Measurements from ENCODE around the gene FAM171A1.
"Not testable (repeated sequence)": the region's sequence is repeated elsewhere in the genome, so short reads cannot be mapped to it uniquely, and the experiment has no call there.

Gene FAM171A1

DNA sequence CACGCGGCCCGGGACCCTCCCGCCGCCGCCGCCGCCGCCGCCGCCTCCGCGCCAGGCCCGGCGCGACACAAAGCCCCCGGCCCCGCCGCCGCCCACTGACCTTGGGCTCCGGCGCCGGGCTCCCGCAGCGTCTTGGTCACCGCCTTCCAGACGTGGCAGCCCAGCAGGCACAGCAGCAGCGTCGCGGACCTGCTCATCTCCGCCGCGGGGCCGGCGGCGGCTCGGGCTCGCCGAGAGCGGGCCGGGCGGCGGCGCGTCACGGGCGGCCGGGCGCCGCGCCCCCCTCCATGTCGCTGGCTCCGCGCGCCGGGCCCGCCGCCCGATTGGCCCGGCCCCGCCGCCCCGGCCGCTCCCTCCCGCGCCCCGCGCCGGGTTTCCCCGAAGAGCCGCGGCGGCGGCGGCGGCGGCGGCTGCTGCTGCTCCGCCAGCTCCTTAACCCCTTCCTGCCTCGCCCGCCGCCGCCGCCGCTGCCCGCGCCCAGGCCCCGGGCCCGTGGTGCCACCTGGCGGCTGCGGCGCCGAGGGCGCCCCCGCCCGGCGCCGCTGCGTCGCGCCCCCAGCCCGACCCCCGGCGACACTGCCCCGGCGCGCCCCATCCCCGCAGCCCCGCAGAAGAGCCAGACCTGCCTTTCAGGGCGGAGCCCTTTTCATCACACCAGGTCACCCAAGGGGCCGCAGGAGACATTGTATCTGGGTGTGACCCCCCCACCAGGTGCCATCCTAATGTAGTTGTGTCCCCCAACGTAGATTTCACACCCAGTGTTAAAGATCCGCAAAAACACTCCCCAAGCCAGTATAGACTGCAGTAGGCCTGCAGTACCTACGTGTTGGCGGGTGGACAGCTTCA is at the start of gene FAM171A1:
FAM171A1 (minus strand) TSS at position 434 of the 846 bp plus-strand sequence; CDS start at position 197, 237 bp downstream.
- no peak for DNase-seq

DNA sequence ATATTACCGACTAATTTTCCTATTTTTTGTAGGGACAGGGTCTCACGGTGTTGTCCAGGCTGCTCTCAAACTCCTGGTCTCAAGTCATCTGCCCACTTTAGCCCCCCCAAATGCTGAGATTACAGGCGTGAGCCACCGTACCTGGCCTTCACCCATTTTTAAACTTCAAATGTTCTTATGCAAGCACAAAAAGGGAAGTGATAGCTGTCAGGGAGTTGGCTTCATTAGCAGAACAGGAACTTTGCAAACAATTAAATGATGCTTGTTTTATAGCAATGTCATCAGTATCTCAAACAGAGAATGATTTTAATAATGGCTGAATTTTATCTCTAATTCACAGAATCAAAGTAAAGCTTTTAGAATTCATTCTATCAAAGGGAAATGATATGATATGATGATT is 49.8 kb upstream of the FAM171A1 start:
- DNase-seq: no peak

DNA sequence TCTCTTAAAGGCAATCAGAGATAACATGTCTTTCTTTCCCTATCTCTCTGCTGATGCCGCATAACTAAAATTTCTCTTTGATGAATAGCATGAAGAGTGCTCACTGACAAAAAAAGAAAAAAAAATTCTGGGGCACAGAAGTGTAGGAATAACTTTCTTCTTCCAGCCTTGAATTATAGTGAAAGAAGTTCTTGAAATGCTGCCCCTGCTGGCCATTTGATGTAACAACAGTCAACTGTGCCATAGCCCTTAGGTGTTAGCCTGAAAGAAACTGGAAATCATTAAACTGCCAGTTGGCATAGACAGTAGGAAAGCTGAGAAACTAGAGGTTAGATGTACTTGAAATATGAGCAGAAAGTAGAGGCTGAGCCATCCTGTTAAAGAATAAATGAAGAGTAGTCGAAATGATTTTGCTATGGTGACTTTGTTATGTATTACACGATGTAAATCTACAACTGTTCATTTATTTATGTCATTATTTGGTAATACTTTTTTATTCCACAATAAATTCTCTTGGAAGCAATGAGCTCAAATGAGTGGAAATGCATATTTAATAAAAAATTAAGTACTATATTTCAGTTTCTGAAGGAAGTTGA is 48.3 kb upstream of the FAM171A1 start:
- DNase-seq: no peak

DNA sequence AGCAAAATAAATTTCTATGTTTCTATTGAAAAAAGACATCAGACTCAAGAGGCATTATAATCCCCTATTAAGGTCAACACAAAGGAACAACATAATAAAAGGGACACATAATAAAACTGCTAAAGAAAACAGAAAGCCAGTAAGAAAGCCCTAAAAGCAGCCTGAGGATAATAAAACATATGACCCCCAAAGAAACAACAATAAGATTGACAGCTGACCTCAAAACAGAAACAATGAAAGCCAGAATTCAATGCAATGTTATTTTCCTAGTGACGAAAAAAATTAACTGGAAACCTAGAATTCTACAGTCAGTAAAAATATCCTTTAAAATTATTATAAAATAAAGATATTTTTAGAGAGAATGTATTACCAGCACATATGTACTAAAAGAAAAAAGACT is 44.9 kb upstream of the FAM171A1 start:
- no peak for DNase-seq

DNA sequence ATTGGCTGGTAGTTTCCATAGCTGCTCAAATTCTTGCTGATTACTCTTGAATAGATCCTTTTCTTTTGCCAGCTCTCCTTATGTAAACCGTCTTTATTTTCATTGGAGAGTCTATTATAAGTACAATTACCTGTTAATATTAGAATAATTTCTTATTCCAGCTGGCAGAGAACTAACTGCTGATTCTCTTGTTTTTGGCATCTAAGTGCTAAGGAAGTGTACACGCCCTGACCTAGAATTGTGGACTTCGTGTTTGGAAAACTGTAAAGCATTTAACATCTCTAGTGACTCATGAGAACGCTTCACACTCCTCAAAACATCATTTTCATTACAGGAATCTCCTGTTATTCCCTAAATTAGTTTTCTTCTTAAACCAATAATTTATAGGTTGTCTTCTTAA is 39.9 kb upstream of the FAM171A1 start:
- DNase-seq: no peak

DNA sequence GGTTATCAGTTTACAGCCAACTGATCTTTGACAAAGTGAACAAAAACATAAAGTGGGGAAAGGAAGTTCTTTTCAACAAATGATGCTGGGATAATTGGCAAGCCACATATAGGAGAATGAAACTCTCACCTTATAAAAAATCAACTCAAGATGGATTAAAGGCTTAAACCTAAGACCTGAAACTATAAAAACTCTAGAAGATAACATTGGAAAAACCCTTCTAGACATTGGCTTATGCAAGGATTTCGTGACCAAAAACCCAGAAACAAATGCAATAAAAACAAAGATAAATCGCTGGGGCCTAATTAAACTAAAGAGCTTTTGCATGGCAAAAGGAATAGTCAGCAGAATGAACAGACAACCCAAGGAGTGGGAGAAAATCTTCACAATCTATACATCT is 38.3 kb upstream of the FAM171A1 start:
- DNase-seq: not testable (repeated sequence)

DNA sequence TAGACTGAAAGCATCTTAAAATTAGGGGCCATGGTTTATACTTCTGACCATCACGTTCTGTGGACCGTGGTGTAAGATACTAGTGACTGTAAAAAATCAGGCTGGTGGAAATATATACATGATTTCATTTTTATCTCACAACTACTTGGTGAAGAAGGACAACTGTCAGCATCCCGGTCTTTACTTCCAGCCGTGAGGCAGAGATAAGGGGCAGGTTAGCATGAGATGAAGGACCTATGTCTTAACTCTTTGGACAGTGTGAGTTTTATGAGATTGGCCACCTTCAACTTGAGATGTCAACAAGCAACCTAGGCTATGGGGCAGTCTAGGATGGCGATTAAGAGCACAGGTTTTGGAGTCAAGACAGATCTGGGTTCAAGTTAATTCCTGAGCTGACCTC is 37.5 kb upstream of the FAM171A1 start:
- no peak for DNase-seq

DNA sequence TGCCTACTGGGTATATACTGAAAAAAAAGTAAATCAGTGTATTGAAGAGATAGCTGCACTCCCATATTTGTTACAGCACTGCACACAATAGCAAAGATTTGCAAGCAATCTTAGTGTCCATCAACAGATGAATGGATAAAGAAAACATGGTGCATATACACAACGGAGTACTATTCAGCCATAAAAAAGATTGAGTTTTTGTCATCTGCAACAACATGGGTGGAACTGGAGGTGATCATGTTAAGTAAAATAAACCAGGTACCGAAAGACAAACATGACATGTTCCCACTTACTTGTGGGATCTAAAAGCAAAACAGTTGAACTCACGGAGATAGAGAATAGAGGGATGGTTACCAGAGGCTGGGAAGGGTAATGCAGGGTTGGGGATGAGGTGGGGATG is 34.2 kb upstream of the FAM171A1 start:
- no peak for DNase-seq

DNA sequence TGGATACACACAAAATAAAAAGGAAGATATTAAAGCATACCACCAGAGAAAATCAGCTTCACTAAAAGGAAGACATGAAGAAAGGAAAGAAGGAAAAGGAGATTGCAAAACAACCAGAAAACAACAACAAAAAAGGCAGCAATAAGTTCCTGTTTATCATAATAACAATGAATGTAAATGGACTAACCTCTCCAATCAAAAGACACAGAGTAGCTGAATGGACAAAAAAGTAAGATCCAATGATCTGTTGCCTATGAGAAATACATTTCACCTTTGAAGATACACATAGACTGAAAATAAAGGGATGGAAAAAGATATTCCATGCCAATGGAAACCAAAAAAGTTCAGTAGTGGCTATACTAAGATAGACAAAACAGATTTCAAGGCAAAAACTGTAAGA is 30.3 kb upstream of the FAM171A1 start:
- DNase-seq: no peak

DNA sequence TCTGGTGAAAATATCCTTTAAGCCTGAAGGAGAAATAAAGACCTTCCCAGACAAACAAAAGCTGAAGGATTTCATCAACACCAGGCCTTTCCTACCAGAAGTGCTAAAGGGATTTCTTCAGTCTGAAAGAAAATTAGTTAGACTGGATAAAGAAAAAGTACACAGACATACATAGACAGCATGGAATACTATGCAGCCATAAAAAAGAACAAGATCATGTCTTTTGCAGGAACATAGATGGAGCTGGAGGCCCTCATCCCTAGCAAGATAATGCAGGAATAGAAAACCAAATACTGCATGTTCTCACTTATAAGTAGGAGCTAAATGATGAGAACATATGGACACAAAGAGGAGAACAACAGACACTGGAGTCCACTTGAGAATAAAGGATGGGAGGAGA is 29.4 kb upstream of the FAM171A1 start:
- not testable (repeated sequence) for DNase-seq

DNA sequence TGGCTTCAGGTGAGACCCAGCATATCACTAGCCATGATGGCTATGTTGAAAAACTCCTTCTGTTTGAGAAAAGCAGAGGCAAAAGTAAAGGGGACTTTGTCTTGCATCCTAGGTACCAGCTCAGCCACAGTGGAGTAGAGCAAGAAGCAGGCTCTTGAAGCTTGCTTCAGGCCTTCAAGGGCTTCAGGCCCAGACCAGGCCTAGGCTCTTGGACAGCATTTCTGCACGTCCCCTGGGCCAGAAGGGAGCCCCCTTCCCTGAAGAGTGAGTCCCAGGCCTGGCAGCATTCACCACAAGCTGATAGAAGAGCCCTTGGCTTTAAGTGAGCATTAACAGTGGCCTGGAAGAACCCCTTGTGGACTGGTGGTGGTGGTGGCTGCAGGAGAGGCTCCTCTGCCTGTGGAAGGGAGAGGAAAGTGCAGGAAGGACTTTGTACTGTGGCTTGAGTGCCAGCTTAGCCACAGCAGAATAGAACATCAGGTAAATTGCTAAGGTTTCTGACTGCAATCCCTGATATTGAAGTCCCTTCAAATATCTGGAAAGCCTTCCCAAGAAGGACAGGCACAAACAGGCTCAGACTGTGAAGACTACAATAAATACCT is 28.1 kb upstream of the FAM171A1 start:
- no peak for DNase-seq

DNA sequence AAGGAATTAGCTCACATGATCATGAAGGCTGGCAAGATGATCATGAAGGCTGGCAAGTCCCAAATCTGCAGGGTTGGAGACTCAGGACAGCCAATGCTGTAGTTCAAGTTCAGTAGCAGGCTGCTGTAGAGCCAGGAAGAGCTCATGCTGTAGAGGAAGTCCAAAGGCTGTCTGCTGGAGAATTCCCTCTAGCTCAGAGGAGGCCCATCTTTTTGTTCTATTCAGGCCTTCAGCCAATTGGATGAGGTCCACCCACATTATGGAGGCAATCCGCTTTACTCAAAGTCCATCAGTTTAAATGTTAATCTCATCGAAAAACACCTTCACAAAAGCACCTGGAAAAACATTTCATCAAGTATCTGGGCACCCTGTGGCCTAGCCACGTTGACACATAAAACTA is 24.8 kb upstream of the FAM171A1 start:
- DNase-seq: no peak

DNA sequence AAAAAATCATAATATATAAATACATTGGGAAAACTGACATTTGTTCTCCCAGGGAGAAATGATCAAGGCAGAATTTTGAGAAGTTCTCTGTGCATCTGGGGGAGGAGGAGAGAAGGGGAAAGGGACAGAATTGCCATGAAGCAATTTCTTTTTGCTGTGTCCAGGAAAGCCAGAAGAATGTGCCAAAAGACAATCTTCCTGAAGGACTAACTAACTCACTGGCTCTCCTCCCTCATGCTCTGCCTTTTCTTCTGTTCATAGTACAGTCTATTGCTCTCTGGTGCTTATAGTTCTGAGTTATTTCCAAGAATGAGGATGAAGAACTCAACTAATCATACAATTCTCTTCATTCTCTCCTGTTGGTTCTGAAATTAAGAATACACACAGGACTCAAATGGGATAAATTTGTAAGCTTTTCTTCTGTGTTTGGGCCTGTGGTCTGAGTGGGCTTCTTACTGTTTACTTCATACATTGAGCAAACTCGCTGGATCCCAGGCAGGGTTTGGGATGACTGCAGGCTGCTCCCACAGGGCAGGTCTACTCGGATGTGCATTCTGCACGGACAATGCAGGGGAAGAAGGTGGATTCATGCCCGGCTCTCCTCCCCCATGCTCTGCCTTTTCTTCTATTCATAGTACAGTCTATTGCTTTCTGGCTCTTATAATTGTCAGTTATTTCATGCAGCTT is 22.2 kb upstream of the FAM171A1 start:
- no peak for DNase-seq

DNA sequence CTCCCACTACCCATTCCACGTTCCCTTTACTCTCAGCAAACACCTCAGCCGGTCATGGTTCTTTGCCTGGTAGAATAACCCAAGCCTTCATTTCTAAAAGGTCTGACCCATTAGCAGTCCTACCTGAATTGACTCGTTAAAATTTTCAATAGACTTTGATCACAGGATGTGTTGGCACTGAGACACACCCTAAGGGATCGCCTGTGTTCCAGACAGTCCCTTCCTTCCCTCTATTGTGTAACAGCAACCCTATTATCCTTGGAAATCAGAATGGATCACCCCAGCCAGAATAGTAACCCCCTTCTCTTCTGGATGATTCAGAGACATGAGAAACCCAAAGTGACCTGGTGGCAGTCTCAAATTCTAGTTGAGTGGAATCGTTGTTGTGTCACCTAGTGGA is 20.4 kb upstream of the FAM171A1 start:
- no peak for DNase-seq

DNA sequence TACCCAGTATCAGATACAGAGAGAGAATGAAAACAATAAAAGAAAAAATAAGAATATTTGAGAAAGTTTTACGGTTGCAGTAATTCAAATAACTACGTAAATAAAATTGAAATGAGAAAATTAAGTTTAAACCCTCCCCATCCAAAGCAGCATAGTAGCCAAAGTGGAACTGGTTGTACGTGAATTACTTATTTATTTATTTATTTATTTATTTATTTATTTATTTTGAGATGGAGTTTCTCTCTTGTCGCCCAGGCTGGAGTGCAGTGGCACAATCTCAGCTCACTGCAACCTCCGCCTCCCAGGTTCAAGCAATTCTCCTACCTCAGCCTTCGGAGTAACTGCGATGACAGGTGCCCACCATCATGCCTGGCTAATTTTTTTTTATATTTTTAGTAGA is 17.1 kb upstream of the FAM171A1 start:
- DNase-seq: not testable (repeated sequence)

DNA sequence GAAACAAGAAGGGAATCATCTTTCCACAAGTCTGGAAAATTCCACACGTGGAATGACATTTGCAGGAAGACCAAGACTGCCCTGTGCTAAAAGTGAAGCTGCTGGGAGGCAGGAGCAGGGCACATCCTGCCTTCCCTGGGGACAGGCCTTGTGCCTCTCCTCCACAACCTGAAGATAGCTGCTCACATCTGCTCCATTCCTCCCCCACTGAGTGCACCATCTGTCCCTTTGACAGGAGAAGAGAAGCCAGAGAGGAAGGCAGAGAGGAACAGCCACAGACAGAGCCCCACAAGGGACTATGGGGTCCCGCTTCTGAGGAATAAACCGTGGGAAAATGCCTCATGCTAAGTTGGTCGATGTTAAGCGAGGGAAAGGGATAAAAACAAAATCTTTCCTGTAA is 15.9 kb upstream of the FAM171A1 start:
- DNase-seq: no peak

DNA sequence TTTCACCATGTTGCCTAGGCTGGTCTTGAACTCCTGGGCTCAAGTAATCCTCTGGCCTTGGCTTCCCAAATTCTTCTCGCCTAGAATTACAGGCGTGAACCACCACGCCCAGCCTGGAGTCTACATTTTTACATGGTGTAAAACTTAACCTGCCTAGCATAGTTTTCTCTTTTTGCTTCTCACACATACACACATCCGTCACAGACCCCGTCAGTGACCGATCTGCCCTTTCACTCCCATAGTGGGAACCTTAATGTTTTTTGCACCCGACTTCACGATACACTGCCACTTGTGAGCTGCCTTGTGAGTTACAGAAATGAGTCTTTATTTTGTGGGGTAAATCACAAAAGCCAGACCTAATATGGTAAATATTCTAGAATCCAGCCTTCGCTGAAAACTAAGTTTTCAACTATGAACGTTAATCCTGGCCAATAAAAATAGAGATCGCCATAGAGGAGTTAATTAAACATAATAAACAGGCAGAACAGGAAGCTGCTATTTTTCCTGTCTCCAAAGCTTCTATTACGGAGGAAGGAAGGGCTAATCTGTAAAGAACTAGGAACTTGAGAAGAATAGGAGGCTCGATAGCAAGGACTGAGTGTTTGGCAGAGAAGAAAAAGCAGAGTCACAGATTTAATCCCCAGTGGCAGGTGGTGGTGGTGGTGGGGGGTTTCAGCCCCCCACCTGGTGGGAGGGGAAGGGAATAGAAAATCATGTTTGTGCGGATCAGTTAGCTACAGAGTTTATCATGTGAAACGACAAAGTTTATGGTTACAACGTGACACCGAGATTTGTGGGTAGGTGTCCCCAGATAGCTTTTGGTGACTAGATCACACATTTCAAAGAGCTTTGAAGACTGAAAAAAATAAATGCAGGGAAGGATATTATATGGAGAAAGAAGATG is 14.7 kb upstream of the FAM171A1 start:
- no peak for DNase-seq

DNA sequence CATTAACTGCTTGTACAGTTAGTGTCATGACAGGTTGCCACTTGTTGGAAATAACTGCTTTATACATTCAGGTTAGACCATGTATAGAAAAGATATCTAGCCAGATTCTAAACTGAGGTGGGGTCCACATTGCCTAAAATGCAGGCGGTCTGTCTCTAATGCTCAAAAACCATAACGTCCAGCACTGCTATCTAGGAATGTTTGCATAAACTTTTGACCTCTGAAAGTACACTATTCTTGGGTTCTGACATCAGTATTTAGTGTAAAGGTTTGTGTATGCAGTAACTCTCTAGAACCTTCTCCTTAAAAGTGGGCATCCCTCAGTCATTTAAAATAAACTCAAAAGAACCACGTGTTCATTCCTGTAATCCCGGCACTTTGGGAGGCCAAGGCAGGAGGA is 10.3 kb upstream of the FAM171A1 start:
- DNase-seq: no peak

DNA sequence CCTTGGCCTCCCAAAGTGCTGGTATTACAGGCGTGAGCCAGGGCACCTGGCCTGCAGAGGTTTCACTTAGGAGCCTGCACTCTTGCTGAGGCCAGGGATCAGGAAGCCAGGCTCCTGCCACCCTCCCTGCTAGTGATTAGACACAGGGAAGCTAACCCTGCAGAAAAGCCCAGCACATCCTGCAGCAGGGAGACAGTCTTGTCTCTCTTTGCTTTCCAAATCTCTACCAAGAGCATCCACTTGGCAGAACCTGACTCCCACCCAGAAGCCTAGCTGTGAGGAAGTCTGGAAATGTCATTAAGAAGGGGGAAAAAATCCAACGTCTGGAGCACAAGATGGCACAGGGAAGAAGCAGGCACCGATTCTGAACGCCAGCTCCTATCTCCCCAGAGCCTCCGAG is 8.0 kb upstream of the FAM171A1 start:
- DNase-seq: no peak

DNA sequence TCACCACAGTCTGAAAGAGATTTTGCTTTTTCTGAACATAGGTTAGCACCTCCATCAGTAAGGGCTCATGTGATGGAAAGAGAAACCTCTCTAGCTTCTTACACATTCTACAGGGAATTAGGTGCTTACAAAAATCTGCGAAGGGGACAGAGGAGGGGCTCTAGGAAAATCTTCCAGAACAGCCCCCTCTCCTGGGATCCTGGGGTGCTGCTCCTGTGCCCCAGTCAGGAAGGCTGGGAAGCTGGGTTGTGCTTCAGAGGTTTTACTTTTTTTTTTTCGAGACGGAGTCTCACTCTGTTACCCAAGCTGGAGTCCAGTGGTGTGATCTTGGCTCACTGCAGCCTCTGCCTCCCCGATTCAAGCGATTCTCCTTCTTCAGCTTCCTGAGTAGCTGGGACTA is 7.5 kb upstream of the FAM171A1 start:
- DNase-seq: no peak

DNA sequence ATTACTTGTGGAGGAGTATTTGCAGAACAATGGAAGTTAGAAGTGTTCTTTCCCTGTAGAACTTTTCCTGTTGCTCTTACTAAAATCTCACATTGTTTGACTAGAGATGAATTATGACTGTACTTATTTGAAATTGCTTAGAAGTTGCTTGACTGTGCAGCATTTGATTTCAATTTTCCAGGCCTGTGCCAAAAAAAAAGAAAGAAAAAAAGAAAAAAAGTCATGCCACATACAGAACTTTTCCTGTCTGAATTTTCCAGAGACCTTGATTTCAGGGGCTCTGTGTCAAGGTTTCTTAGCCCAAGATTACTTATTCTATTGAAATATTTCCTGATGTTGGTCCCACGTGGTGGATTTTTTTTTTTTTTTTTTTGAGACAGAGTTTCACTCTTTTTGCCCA is 3.5 kb upstream of the FAM171A1 start:
- DNase-seq: no peak

DNA sequence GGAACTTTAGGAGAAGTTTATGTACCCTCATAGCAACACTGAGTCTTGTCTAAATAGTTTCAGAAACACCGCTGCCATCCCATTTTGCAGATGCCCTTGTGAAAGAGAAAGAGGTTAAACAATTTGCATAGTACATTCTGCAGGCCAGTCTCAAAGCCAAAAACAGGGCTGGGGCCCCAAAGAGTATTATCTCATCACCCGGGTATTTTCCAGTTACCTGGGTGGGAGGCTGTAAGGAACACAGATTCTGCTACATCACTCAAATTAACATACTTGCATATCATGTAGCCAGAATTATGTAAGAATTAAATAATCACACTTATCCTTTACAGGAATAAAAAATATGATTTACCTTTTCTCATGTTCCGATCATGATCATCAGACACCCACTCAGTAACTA is 3.1 kb upstream of the FAM171A1 start:
- no peak for DNase-seq

DNA sequence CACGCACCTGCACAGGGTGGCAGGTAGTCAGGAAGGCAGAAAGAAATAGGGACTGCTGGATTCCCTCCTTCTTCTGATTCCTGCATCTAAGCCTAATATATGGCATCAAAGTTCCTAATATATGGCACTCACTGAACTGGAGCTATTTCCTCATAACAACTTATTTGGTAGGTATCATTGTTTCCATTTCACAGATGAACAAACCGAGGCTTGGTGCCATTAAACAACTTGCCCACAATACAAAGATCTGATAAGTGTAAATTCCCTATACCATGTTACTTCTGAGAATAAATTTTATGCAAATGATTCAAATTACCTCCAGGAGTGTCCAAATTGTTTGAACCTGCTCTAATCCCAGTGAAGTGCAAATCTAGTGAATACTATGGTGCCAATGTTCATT is 2.1 kb upstream of the FAM171A1 start:
- DNase-seq: no peak

Measured in GDM1 (cell line).